K562 (cell line): ENCODE data around the gene CDH1. TPM values are rescaled to one million over a fixed set of nuclear protein-coding genes. Genes with fewer than 3 reads are reported as not detected.

Experiments used
- E2F1 ChIP-seq: sonication (generic); formaldehyde crosslinking; IDR thresholded peaks from 2 replicates; pipeline ENCODE4 v1.8.1; 2023; ENCODE audit warnings: mild to moderate bottlenecking, missing genetic modification reagents, moderate library complexity
- GTF2E2 ChIP-seq: fragments of 200-800 bp; sonication (Bioruptor generic); IDR thresholded peaks from 2 replicates; pipeline ENCODE4 v1.6.1; 2016; ENCODE audit warnings: missing genetic modification characterization, missing compliant biosample characterization
- L3MBTL2 ChIP-seq: fragments of 450-650 bp; IDR thresholded peaks from 2 replicates; pipeline ENCODE4 v1.6.1; 2016; ENCODE audit warnings: mild to moderate bottlenecking, moderate library complexity
- NELFE ChIP-seq: IDR thresholded peaks from 2 replicates; pipeline ENCODE4 v1.6.1; 2011; ENCODE audit warnings: mild to moderate bottlenecking; ENCODE audit not compliant: insufficient read depth, insufficient read length
- NFRKB ChIP-seq: fragments of 450-650 bp; IDR thresholded peaks from 2 replicates; pipeline ENCODE4 v1.6.1; 2016; ENCODE audit warnings: low read depth
- NR2C2 ChIP-seq, 2 experiments: fragments of 200-800 bp in 1 of 2; sonication (Bioruptor generic) in 1 of 2; sonication (generic) in 1 of 2; formaldehyde crosslinking in 1 of 2; IDR thresholded peaks; 2 replicates each; pipeline versions ENCODE4 v1.6.1 to v1.8.0; 2016 to 2022; ENCODE audit warnings: mild to moderate bottlenecking in 1 of 2, missing compliant biosample characterization in 1 of 2, missing genetic modification characterization in 1 of 2, missing genetic modification reagents in 1 of 2
- PHF8 ChIP-seq: fragments of 200-600 bp; sonication (generic); IDR thresholded peaks from 2 replicates; pipeline ENCODE4 v1.6.1; 2012; ENCODE audit warnings: mixed run types, mild to moderate bottlenecking, inconsistent platforms, low read length, moderate library complexity, borderline replicate concordance
- SP1 ChIP-seq: sonication (generic); formaldehyde crosslinking; IDR thresholded peaks from 2 replicates; pipeline ENCODE4 v1.8.1; 2022; ENCODE audit warnings: mild to moderate bottlenecking, missing genetic modification reagents
- STAT5A ChIP-seq: IDR thresholded peaks from 2 replicates; pipeline ENCODE4 v1.6.1; 2012; ENCODE audit warnings: low read length, inconsistent platforms, borderline replicate concordance
- USF1 ChIP-seq: sonication (generic); formaldehyde crosslinking; IDR thresholded peaks from 2 replicates; pipeline ENCODE4 v1.9.0; 2022; ENCODE audit warnings: mild to moderate bottlenecking, missing genetic modification reagents
- ZNF277 ChIP-seq: fragments of 250-450 bp; sonication (Bioruptor Pico); IDR thresholded peaks from 2 replicates; pipeline ENCODE4 v1.8.0; 2022; ENCODE audit warnings: inconsistent platforms, mild to moderate bottlenecking, moderate library complexity, borderline replicate concordance
- polyA plus RNA-seq, 8 experiments: library from polyadenylated mRNA; depleted of rRNA in 4 of 8; stranded (reverse) in 5 of 8; unstranded in 3 of 8; fragments of >200 nt; fragmentation: Nextera tagmentation in 2 of 8; fragmentation: Illumina TruSeq in 1 of 8; extraction: Ambion mirVana in 2 of 8; extraction: Trizol in 1 of 8; gene quantifications; 2 replicates each; pipeline versions ENCODE4 v1.2.1 to v1.2.3, GENCODE V29; 2011 to 2014; ENCODE audit warnings: inconsistent platforms in 1 of 8, missing spikeins in 1 of 8
- total RNA-seq, 7 experiments: library from RNA; depleted of rRNA in 6 of 7; stranded (reverse); fragments of >200 nt in 6 of 7; fragmentation: Illumina TruSeq in 2 of 7; extraction: Trizol in 2 of 7; gene quantifications; 2 replicates each; pipeline versions ENCODE4 v1.2.1 to v1.2.3, GENCODE V29; 2011 to 2021; ENCODE audit warnings: low replicate concordance in 1 of 7

The CDH1 gene
- total and polyA plus RNA-seq, 9 of the 15 experiments (the other 6 are each of a cell fraction or from before 2014, with no cell fraction given), result 0.01 to 0.69 TPM; not detected in 7

DNA sequence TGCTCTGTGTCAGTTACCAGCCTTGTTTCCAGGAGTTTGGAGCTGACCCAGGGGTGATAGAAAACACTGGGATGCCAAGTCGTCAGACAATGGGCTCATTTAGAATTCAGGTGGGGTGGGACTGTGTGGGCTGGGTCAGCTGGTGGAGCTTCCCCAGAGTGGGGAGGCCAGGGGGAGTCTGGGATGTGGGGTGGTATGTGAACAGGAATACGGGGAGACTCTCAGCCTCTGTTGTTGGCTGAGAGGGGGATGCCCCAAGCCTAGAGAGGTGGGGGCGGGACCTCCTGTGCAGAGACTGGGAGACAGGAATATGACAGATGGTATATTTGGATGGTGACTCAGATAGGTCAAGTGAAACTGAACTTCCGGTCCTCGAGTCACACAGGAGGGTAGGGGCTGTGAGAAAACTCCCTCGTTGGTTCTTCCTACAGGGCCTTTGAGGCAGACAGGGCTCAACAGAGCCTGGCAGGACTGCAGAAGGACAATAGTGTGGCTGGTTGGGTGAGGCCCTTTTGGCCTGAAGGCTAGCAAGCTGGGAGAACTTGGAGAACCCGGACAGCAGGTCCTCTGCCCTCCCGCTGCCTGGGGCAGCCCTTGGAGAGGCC lies 23.7 kb downstream of the CDH1 start (continued):
- TF ChIP-seq ZNF277 (CRISPR knock-in tag), result no peak
- no peak for TF ChIP-seq NELFE
- no peak for TF ChIP-seq PHF8
- no peak for TF ChIP-seq GTF2E2
- peak; percentile 22; the same call in 1 of the 2 replicates for TF ChIP-seq L3MBTL2
- TF ChIP-seq NFRKB, result no peak
- TF ChIP-seq USF1, result no peak
- TF ChIP-seq NR2C2 (CRISPR knock-in tag; IDR thresholded peaks at IDR 0.05), result no peak
- 0 out of 2 replicates have a peak, but pooled peaks have one; percentile 18 for TF ChIP-seq NR2C2 (tag; IDR thresholded peaks at IDR 0.05)
- TF ChIP-seq SP1 (CRISPR knock-in tag), result no peak
- no peak for TF ChIP-seq E2F1 (CRISPR knock-in tag)
- no peak for TF ChIP-seq STAT5A
- TF ChIP-seq, all 486 proteins: peak for 22
